Left hindlimb (tissue), 1 donor: Measurements from ENCODE around the gene KLF6.

Experiments
- DNase-seq: peaks from one replicate; pipeline ENCODE4 v3.0.0-alpha.2; 2018

KLF6 gene

GRCh38 chr10:3808689-3809199, 23.7 kb upstream of the KLF6 start:
- no peak for DNase-seq

DNA sequence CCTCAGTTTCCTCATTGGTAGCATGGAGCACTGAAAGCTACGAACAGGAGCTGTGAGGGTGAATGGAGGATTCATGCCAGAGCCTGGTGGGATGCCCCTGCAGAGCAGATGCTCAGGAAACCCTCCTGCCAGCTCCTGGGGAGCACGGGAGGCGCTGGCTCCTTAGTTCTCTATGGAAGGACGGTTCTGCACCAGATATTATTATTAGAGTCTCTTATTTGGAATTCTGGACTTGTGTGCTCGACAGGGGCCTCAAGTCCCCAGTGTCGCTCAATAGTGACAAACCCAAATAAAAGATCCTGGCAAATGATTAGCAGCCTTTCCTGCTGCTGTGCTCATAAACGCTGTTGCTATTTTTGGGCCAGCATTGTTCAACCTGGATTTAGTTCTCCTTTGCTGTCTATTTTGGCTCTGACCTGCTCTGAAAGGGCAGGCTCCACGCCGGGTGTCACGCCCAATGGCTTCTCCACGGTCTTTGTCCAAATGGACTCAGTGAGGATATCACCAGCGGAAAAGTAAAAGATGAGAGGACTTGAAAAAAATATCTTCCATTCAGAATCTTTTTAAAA, 23.0 kb upstream of the KLF6 start:
- DNase-seq = no peak

DNA sequence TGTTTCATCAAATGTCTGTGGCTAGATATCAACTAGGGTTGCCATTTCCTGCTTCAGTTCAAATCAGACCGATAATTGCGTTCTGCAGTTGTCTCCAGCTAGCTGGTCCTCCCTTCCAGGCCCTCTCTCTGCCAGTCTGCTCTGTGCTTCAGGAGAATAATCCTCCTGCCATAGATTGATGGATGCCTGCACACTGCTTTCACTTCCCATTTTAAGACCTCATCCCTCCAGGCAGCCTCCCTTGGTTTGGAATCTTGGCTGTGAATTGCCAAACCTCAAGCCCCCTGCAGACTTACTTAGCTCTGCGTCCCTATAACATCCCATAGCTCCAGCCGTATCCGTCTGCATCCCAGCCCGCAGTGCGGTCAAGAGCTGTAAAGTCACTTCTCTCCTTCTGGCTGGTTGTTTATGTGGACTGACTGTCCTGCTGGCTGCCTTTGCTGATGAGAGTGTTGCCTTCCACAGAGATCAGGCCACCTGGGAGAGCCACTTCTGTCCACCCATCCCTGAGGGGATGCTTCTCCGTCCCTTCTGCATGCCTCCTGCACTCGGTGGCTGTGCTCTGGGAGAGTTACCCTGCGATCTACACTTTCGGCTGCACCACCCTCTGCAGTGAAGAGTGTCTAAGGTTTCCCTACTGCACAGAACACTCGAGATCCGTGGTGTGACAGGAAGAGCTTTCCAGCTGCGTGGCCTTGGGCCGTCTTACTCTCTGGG, 22.4 kb upstream of the KLF6 start:
- DNase-seq = no peak

DNA sequence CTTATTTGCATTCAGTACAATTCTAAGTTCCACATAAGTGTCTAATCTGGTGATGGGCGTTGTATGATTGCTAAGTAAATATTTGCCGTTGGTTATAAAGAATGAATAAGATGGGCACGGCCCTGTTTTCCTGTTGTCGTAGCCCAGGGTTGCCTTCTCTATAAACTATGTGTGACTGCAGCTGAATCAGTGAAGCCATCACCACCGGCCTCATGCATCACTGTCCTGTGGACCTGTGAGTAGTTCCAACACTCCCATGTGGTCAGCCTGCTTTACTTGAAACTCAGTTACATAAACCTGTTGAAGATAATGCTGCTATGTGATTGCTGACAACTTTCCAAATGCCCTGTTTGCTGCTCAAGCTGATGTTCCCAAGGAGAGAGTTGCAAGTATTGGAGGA, 21.6 kb upstream of the KLF6 start:
- no peak for DNase-seq

GRCh38 chr10:3805791-3806461, 20.9 kb upstream of the KLF6 start:
- DNase-seq = peak; percentile 59

DNA sequence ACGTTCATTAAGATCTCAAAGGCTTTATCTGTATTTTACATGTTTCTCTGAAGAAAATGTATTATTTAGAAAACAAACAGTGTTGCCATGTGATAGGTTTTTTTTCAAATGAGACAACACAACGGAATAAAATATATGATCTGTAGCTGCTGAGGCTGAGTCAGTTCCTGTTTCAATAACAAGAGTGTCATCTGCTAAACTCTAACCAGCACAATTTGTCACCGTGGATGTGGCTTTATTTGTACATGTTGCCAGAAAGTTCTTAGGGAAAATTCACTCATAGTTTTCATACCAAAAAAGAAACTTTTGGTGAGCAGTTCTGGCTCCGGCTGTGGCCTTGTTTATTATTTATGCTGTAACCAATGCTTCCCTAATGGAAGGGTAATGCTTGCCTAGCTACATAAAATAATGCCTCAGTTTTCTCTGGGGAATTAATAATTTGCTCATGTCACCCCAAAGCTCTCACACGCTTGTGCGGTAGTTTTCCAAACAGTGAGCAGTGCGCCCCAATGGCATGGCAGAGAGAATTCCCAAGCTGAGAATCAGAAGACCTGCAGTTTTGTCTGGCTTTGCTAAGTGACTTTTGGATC, 20.3 kb upstream of the KLF6 start:
- DNase-seq = no peak

- DNase-seq = no peak
These were observed 19.1 kb upstream of the KLF6 start for GRCh38 chr10:3803927-3804741.

DNA sequence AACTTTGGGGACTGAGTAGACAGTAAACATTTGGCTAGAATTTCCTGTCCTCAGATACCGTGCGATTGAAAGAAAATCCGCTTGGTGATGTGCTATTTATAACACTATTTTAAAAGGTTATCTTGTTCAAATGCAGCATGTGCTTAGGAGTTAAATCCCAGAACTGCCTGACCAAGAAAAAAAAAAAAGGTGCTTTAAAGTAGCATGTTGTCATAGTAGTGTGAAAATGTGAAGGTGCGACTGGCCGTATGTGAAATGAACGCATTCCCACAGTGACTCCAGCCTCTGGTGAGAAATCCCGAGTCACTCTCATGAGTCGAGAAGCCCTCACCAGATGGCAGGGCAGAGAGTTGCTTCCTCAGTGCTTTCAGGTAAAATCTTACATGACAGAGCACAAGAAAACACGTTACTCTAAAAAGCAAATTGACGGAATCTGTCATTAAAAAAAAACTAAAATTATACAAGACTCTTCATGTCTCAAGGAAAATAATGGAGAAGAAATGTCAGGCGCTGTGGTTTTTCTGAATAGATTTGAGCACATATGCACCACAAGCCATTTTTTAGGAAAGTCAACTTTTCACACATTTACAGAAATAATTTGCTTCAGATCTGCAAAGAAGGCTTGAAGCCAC, 18.4 kb upstream of the KLF6 start:
- DNase-seq = no peak

DNA sequence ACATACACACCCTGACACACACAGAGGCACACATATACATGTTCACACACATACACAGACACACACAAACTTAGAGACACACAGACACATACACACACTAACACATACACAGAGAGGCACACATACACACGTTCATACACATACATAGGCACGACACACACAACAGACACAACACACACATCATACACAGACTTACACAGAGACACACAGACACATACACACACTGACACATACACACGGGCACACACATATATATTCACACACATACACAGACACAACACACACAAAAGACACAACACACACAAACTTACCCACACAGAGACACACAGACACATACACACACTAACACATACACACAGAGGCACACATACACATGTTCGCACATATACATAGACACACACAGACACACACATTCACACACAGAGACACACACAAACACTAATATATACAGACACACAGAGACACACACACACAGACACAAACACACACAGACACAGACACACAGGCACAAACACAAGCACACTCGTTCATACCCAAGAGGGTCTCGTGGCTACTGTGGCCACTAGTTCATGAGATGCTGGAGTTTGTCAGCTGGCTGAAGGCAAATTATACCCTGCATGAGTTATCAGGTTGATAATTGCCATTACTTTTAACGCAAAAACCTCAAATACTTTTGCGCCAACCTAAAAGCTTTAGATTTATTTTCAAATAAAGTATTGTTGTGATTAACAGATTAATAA, 17.7 kb upstream of the KLF6 start:
- DNase-seq = no peak

DNA sequence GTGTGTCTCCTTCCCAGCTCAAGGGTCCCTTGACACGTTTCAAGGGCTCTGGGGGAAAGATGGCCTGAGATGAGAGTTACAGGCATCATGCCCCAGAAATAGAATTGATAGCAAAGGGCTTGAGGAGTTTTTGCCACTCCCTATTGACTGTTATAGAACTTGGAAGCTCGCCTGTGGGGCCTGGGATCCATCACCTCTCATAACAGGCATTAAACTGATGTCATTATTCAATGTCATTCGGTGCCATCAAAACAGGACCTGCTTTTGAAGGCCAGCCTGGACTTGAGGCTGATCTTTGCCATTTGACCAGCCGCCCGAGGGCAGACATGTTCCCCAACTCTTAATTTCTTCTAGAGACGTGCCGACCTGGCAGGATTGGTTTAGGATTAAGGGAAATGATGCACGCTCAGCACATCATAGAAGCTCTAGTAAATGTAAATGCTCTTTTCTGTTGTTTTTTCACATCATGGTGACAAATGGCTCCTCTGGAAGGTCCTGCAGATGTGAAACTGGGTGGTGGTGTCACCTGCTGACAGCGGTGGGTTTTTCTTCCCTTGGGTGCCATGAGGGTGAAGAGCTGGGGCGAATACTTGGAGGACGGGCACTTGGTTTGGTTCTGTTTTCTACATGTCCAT, 16.7 kb upstream of the KLF6 start:
- DNase-seq = no peak

- DNase-seq = no peak
These were observed 15.6 kb upstream of the KLF6 start for GRCh38 chr10:3800586-3800985.

DNA sequence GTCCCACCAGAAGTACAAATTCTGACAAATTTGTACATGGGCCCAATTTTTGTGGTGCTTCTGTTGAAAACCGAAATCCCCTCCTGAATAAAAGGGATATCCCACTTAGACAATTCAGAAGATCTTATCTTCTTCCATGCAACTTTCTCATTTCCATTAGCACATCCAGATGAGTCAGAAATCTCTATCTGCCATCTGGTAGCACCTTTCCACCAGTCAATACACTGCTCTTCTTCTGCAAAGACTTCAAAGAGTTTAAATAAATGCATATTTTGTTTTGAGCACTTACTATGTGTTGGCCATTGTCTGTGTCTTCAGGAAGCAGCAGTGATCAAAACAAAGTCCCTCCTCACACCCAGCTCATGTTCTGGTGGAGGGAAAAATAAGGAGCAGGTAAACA, 12.7 kb upstream of the KLF6 start:
- no peak for DNase-seq

DNA sequence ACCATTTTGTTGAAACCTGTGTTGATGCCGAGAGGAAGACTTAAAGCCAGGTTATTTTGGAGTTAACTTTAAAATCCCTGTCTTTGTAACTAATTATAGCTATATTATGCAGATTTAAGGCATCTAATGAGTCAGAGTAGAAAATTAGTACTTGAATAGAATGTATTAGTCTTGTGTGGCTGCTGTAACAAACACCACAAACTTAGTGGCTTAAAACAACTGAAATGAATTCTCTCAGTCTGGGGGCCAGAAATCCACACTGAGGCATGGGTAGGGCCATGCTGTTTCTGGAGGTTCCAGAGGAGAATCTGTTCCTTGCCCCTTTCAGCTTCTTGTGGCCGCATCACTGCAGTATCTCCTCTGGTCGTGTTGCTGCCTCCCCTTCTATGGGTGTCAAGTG, 8.5 kb upstream of the KLF6 start:
- no peak for DNase-seq

DNA sequence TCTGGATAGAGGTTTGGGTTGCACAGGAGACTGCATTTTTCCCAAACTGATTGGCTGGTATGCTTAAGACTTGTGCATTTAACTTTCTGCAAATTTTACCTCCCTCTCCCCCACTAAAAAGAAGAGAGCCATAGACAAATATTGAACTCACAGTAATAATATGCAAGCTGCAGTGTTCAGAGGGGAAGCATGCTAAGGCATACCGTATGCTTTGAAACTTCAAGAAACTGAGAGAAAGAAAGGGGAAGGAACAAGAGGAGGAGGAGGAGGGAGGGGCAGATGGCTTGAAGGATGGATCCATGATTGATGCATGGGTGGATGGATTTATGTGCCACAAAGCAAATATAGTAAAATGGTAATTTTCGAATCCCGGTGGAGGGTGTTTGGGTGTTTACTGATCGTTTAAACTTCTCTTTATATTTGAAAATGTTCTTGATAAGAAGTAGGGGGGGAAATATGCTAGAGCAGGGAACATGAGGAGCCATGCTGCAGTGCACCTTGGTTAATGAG, 7.8 kb upstream of the KLF6 start:
- no peak for DNase-seq

DNA sequence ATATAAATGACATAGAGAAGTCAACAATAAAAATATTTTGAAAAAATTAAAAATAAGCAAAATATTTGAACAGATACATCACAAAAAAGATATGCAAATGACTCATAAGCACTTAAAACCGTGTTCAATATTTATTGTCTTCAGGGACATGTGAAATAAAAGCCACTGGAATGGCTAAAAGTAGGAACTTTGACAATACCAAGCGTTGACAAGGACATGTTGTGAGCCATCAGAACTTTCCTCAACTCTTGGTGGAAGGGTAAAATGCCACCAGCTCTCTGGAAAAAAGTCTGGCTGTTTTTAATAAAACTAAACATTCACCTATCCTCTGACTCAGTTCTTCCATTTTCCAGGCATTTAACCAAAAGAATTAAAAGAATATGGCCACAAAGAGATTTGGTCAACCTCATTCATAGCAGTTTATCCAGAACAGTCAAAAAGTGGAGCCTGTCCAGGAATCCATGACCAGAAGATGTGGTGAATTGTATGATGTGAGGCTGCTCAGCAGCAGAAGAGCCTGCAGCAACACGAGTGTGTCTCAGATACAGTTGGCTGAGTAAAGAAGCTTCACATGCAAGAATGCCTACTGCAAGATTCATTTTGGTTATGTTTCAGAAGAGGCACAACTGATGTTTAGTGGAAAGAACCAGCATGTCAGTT, 7.1 kb upstream of the KLF6 start:
- no peak for DNase-seq

- no peak for DNase-seq
These were observed 5.8 kb upstream of the KLF6 start for GRCh38 chr10:3790858-3791257.

- no peak for DNase-seq
These were observed 5.3 kb upstream of the KLF6 start for GRCh38 chr10:3790272-3790671.

DNA sequence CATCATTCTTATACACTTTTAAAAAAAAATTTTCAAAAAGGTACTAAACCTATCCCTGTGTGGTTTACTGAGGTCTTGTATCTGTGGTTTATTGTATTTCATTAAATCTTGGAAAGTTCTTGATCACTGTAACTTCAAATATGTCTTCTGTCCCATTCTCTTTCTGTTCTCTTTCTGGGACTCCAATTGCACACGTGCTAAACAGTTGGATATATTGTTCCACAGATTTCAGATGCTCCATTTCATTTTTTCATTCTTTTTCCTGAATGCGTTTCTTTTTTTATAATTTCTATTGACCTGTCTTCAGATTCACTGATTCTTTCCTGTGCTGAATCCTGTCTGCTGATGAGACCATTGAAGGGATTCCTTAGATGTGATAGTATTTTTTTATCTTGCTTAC, 4.6 kb upstream of the KLF6 start:
- no peak for DNase-seq

- no peak for DNase-seq
These were observed 2.8 kb upstream of the KLF6 start for GRCh38 chr10:3787816-3788215.

DNA sequence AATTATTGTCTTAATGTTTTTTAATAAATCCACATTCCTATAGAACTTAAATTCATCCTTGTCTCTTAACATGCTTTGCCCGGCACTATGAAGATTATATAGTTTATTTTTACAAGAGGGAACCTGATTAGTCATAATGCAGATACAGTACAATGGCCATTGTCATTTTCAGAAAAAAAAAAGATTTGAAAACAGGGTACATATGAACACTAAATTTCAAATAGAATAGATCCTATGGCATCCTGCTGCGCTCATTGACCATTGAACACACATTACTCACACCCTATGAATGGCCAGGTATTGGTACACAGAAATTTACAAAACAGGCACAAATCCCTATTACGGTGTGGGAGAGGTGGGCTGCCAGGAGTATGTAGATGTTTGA, 2.0 kb upstream of the KLF6 start:
- no peak for DNase-seq
